Activated naive CD8-positive, alpha-beta T cell treated with anti-CD3 and anti-CD28 coated beads for 36 hours (primary cell): ENCODE data around the gene AK1. TPM values are rescaled to one million over a fixed set of nuclear protein-coding genes. Genes with fewer than 3 reads are reported as not detected.
"Not testable (repeated sequence)": the region's sequence is repeated elsewhere in the genome, so short reads cannot be mapped to it uniquely, and the experiment has no call there.

Experiments used
- DNase-seq: peaks from one replicate; pipeline ENCODE4 v3.0.0; 2021
- H3K27ac Mint-ChIP-seq: one replicate; pipeline ENCODE4 v1.8.0; 2022; ENCODE audit warnings: mild to moderate bottlenecking, moderate library complexity, mixed read lengths
- H3K27me3 Mint-ChIP-seq: one replicate; pipeline ENCODE4 v1.8.0; 2022; ENCODE audit warnings: mild to moderate bottlenecking, mixed read lengths
- H3K36me3 Mint-ChIP-seq: one replicate; pipeline ENCODE4 v1.8.0; 2021; ENCODE audit warnings: mild to moderate bottlenecking, mixed read lengths
- H3K4me1 Mint-ChIP-seq: one replicate; pipeline ENCODE4 v1.8.0; 2021; ENCODE audit warnings: mixed read lengths
- H3K4me3 Mint-ChIP-seq: one replicate; pipeline ENCODE4 v1.8.0; 2022; ENCODE audit warnings: mild to moderate bottlenecking, moderate library complexity, mixed read lengths
- H3K9me3 Mint-ChIP-seq: one replicate; pipeline ENCODE4 v1.8.0; 2022; ENCODE audit warnings: mixed read lengths
- total RNA-seq, 2 experiments: library from RNA; stranded (reverse); gene quantifications; one replicate each; pipeline ENCODE4 v1.2.3, GENCODE V29; 2021

AK1 gene
- total RNA-seq, 2 experiments from 2014 or later = 9.9 to 11.7 TPM

- DNase-seq = no peak
- no peaks in the 10 kb centered on the region for H3K9me3 Mint-ChIP-seq
- H3K36me3 Mint-ChIP-seq = peaks cover 6% of the 10 kb centered on the region
- peaks cover 36% of the 10 kb centered on the region for H3K4me1 Mint-ChIP-seq
- H3K4me3 Mint-ChIP-seq = no peak overlapping the region
- H3K27me3 Mint-ChIP-seq = no peaks in the 10 kb centered on the region
- H3K27ac Mint-ChIP-seq = no peak overlapping the region
Observed at GRCh38 chr9:127856094-127856728, 21.3 kb downstream of the AK1 start.

GRCh38 chr9:127855522-127855921 is 22.0 kb downstream of the AK1 start:
- Mint-ChIP-seq H3K9me3 (peaks cover 2% of the 10 kb centered on the region), H3K36me3 (peaks cover 12% of the 10 kb centered on the region), H3K4me1 (peaks cover 31% of the 10 kb centered on the region), H3K4me3 (no peak overlapping the region), H3K27ac (no peak overlapping the region), H3K27me3 (no peaks in the 10 kb centered on the region)
- no peak for DNase-seq

- Mint-ChIP-seq H3K36me3 (peaks cover 17% of the 10 kb centered on the region), H3K27me3 (no peaks in the 10 kb centered on the region), H3K4me3 (peak overlapping the region; percentile 42), H3K9me3 (peaks cover 4% of the 10 kb centered on the region), H3K27ac (no peak overlapping the region), H3K4me1 (peaks cover 29% of the 10 kb centered on the region)
- DNase-seq = no peak
Observed at GRCh38 chr9:127854960-127855359, 22.5 kb downstream of the AK1 start.

- DNase-seq = peak; percentile 36
- Mint-ChIP-seq H3K27me3 (no peaks in the 10 kb centered on the region), H3K36me3 (peaks cover 21% of the 10 kb centered on the region), H3K27ac (peak within 1 kb of the TSS; percentile 84), H3K4me3 (peak within 1 kb of the TSS; percentile 85), H3K9me3 (peaks cover 8% of the 10 kb centered on the region), H3K4me1 (peaks cover 29% of the 10 kb centered on the region)
Observed at GRCh38 chr9:127854184-127854806, 23.2 kb downstream of the AK1 start, which contains the start of gene ENG. Gene ENG (minus strand): TSS chr9:127854658. CDS start chr9:127854355, 303 bp downstream.

- no peaks in the 10 kb centered on the region for H3K27me3 Mint-ChIP-seq
Observed at GRCh38 chr9:127853312-127854183, 23.9 kb downstream of the AK1 start.

DNA sequence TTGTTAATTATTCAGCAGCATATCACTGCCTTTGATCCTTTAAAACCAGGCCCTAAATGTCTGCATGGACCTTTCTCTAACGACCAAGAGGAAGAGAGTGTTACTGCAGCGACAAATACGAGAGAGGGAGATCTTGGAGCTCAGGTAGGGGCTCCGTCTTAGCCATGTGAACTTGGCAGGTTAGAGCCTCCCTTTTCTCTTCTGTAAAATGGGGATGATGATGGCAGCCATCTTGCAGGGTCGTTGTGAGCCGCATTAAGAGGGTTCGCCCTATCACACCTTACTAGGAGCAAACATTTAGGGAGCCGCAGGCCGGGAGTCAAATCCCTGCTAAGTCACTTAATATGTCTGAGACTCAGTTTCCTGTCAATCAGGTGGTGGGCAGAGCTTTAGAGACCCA is 24.6 kb downstream of the AK1 start:
- H3K27me3 Mint-ChIP-seq = no peaks in the 10 kb centered on the region
- H3K27ac Mint-ChIP-seq = no peak overlapping the region
- peaks cover 31% of the 10 kb centered on the region for H3K36me3 Mint-ChIP-seq
- H3K4me1 Mint-ChIP-seq = peaks cover 27% of the 10 kb centered on the region
- peaks cover 16% of the 10 kb centered on the region for H3K9me3 Mint-ChIP-seq
- no peak for DNase-seq
- peak overlapping the region; percentile 85 for H3K4me3 Mint-ChIP-seq

More at GRCh38 chr9:127853312-127854183, 23.9 kb downstream of the AK1 start:
- no peak for DNase-seq
- Mint-ChIP-seq H3K4me3 (peak overlapping the region; percentile 85), H3K4me1 (peaks cover 29% of the 10 kb centered on the region), H3K9me3 (peaks cover 14% of the 10 kb centered on the region), H3K27ac (peak overlapping the region; percentile 84), H3K36me3 (peaks cover 29% of the 10 kb centered on the region)

DNA sequence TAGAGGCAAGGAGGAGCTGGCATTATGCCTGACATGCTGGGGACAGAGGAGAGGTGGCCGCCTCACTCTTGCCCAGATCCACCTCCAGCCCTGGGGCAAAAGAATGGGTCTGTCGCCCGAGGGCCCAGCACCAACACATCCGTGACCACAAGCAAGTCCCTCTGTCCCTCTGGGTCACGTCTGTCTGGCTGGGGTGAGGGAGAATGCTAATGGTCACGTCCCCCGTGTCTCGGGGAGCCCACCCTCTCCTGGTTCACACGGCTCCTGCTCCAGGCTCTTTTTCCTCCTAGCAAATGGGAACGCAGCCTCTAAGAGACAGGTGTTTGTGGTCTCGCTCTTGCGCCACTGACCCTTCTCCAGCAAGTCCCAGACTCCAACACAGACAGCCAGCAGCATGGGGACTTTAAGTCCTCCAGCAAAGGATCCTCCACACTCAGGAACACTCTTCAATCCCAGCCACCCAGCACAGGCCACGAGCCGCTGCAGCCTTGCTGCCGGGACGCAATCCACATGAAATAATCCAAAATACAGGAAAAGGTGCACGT is 27.1 kb downstream of the AK1 start:
- Mint-ChIP-seq H3K4me3 (no peak overlapping the region), H3K4me1 (peaks cover 19% of the 10 kb centered on the region), H3K27ac (no peak overlapping the region), H3K27me3 (no peaks in the 10 kb centered on the region), H3K36me3 (peaks cover 31% of the 10 kb centered on the region), H3K9me3 (peaks cover 16% of the 10 kb centered on the region)
- no peak for DNase-seq

DNA sequence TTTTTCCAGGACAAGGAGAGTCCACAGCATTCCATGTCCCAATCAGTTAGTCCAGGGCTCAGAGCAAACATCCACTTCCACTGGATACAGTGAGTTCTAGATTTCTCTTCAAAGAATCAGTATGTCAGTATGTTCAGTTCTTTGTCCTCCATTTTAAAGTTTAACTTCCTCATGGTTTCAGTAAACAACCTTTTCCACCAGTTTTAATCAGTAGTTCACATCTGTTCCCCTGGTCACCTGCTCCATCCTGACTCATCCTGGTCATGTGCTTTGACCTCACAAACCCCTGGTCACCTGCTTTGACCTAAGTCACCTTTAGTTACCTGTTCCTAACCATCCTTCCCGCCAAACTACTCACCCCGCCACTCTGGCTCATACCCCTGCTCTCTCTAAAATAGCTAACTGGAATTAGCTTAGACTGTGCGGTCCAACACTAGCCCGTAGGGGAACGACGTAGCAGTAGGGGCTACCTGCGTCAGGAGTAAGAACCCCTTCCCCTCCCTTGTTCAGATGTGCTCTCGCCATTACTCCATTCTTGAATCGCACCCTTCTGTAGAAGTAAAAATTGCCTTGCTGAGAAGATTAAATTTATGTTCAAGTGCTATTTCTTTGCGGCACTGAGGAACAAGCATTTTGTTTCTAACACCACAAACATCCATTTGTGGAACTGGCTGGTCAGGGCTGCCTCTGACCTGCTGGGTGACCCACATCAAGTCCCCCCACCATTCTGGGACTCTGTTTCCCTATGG is 28.5 kb downstream of the AK1 start:
- DNase-seq = no peak
- H3K9me3 Mint-ChIP-seq = peaks cover 16% of the 10 kb centered on the region
- H3K4me3 Mint-ChIP-seq = no peak overlapping the region
- no peaks in the 10 kb centered on the region for H3K27me3 Mint-ChIP-seq
- peaks cover 15% of the 10 kb centered on the region for H3K4me1 Mint-ChIP-seq
- H3K36me3 Mint-ChIP-seq = peaks cover 31% of the 10 kb centered on the region
- no peak overlapping the region for H3K27ac Mint-ChIP-seq

GRCh38 chr9:127847833-127848755 is 29.4 kb downstream of the AK1 start:
- no peak for DNase-seq
- Mint-ChIP-seq H3K36me3 (peaks cover 31% of the 10 kb centered on the region), H3K27ac (no peak overlapping the region), H3K27me3 (no peaks in the 10 kb centered on the region), H3K4me3 (no peak overlapping the region), H3K4me1 (peaks cover 15% of the 10 kb centered on the region), H3K9me3 (peaks cover 16% of the 10 kb centered on the region)

GRCh38 chr9:127847178-127847510 is 30.3 kb downstream of the AK1 start:
- no peak for DNase-seq
- H3K4me1 Mint-ChIP-seq = peaks cover 9% of the 10 kb centered on the region
- no peak overlapping the region for H3K27ac Mint-ChIP-seq
- no peaks in the 10 kb centered on the region for H3K27me3 Mint-ChIP-seq
- peaks cover 29% of the 10 kb centered on the region for H3K36me3 Mint-ChIP-seq
- H3K9me3 Mint-ChIP-seq = peaks cover 16% of the 10 kb centered on the region
- H3K4me3 Mint-ChIP-seq = no peak overlapping the region

- Mint-ChIP-seq H3K4me1 (peaks cover 3% of the 10 kb centered on the region), H3K4me3 (no peak overlapping the region), H3K27me3 (no peaks in the 10 kb centered on the region), H3K9me3 (peaks cover 16% of the 10 kb centered on the region), H3K27ac (no peak overlapping the region), H3K36me3 (peaks cover 27% of the 10 kb centered on the region)
- DNase-seq = no peak
Observed at GRCh38 chr9:127846443-127847177, 30.9 kb downstream of the AK1 start.

GRCh38 chr9:127845619-127846018 is 31.9 kb downstream of the AK1 start:
- Mint-ChIP-seq H3K36me3 (peaks cover 20% of the 10 kb centered on the region), H3K9me3 (peaks cover 16% of the 10 kb centered on the region)
- not testable (repeated sequence) for DNase-seq, H3K4me3 Mint-ChIP-seq, H3K4me1 Mint-ChIP-seq, H3K27ac Mint-ChIP-seq, H3K27me3 Mint-ChIP-seq

- H3K9me3 Mint-ChIP-seq = peaks cover 12% of the 10 kb centered on the region
- H3K27ac Mint-ChIP-seq = no peak overlapping the region
- no peak for DNase-seq
- peaks cover 14% of the 10 kb centered on the region for H3K36me3 Mint-ChIP-seq
- no peak overlapping the region for H3K4me3 Mint-ChIP-seq
- H3K27me3 Mint-ChIP-seq = no peaks in the 10 kb centered on the region
- no peaks in the 10 kb centered on the region for H3K4me1 Mint-ChIP-seq
Observed at GRCh38 chr9:127844821-127845359, 32.6 kb downstream of the AK1 start.
